Fibroblast of the aortic adventitia (primary cell): ENCODE data around the gene CXCR6. TPM values are rescaled to one million over a fixed set of nuclear protein-coding genes. Genes with fewer than 3 reads are reported as not detected.

Source experiments
- DNase-seq: peaks from one replicate; pipeline ENCODE4 v3.0.0-alpha.2; 2010; ENCODE audit warnings: low read depth
- H3K4me3 ChIP-seq: 2 replicates; pipeline ENCODE4 v1.5.1; 2011; ENCODE audit warnings: low read depth, mild to moderate bottlenecking, control low read depth, low read length, moderate library complexity
- total RNA-seq: library from RNA; depleted of rRNA; stranded (reverse); fragments of >200 nt; gene quantifications from 2 replicates; pipeline ENCODE4 v1.2.3, GENCODE V29; 2012; ENCODE audit warnings: low replicate concordance
- TF ChIP-seq, protein P1 (sequence below): IDR thresholded peaks from 2 replicates; pipeline ENCODE4 v1.5.1; 2011; ENCODE audit warnings: mild to moderate bottlenecking, low read length, control low read depth, inconsistent platforms; ENCODE audit not compliant: insufficient read depth

Gene CXCR6
- total RNA-seq, 1 donor = not detected

GRCh38 chr3:45984331-45985312 is 41.4 kb downstream of the CXCR6 start:
- no peak overlapping the region for H3K4me3 ChIP-seq
- TF ChIP-seq, protein P1, sequence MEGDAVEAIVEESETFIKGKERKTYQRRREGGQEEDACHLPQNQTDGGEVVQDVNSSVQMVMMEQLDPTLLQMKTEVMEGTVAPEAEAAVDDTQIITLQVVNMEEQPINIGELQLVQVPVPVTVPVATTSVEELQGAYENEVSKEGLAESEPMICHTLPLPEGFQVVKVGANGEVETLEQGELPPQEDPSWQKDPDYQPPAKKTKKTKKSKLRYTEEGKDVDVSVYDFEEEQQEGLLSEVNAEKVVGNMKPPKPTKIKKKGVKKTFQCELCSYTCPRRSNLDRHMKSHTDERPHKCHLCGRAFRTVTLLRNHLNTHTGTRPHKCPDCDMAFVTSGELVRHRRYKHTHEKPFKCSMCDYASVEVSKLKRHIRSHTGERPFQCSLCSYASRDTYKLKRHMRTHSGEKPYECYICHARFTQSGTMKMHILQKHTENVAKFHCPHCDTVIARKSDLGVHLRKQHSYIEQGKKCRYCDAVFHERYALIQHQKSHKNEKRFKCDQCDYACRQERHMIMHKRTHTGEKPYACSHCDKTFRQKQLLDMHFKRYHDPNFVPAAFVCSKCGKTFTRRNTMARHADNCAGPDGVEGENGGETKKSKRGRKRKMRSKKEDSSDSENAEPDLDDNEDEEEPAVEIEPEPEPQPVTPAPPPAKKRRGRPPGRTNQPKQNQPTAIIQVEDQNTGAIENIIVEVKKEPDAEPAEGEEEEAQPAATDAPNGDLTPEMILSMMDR = no peak
- peak; percentile 77 for DNase-seq

GRCh38 chr3:45985532-45986302 is 42.5 kb downstream of the CXCR6 start:
- DNase-seq = peak; percentile 64
- H3K4me3 ChIP-seq = no peak overlapping the region
- TF ChIP-seq, protein P1 = no peak

GRCh38 chr3:45986303-45986982 is 43.2 kb downstream of the CXCR6 start:
- no peak overlapping the region for H3K4me3 ChIP-seq
- DNase-seq = peak; percentile 82
- TF ChIP-seq, protein P1 = no peak

- TF ChIP-seq, protein P1 = no peak
- peak; percentile 87 for DNase-seq
- no peak overlapping the region for H3K4me3 ChIP-seq
Measured at GRCh38 chr3:45987368-45988291, 44.4 kb downstream of the CXCR6 start.

DNA sequence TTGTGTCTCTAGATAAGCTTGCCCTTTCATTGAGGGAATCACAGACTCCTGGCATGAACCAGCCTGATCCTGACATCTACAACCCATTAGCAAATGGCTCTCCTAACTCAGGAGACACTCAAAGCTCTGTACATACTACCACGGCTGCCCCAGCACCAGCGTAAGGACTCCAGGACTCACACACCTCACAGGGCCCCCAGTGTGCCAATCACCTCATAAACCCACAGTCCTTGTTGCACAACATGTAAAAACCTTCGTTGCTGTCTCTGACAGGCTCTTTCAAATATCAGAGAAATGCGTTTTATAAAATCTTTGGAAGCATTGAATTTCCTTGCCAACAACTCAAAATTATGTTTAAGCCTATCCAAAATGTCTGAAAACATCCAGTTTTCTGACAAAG is 45.1 kb downstream of the CXCR6 start:
- no peak overlapping the region for H3K4me3 ChIP-seq
- TF ChIP-seq, protein P1 = no peak
- peak; percentile 48 for DNase-seq
